ENCODE results near the gene BLACAT1. TPM values are rescaled to one million over a fixed set of nuclear protein-coding genes. Genes with fewer than 3 reads are reported as not detected.

Gene BLACAT1
- total and polyA plus RNA-seq, 2 of the 8 experiments (the other 6 are each of a cell fraction or from before 2014, with no cell fraction given), result 3.5 to 10.5 TPM

- Histone ChIP-seq H3K4me1 (replicated peaks in 1 of 4; ENCODE audit: control insufficient read depth in 3 of 4, insufficient read depth in 4 of 4, low read length in 3 of 4) (peaks cover 10 to 35% (median 21%) of the 10 kb centered on the region in 4 experiments), H2BK5ac (ENCODE audit: low read depth, low read length) (no peak overlapping the region), H2BK15ac (ENCODE audit: low read length) (no peak overlapping the region), H3K9ac (replicated peaks in 1 of 4; ENCODE audit: extremely low read depth in 1 of 4, low read depth in 3 of 4, low read length in 3 of 4) (no peak overlapping the region), H3K9me3 (ENCODE audit: insufficient read depth in 2 of 2, low read depth in 1 of 2, low read length in 1 of 2) (no peaks in the 10 kb centered on the region), H3K18ac (ENCODE audit: extremely low read depth, low read length) (no peak overlapping the region), H3K4me2 (ENCODE audit: insufficient read depth in 1 of 2, low read depth in 2 of 2, low read length in 2 of 2) (no peak overlapping the region), H3K14ac (ENCODE audit: insufficient read length) (no peak overlapping the region), H3K79me2 (ENCODE audit: control insufficient read depth in 1 of 2, insufficient read depth in 2 of 2, low read length in 2 of 2) (no peaks in the 10 kb centered on the region), H3K27me3 (replicated peaks in 1 of 4; ENCODE audit: control insufficient read depth in 3 of 4, extremely low read depth in 1 of 4, insufficient read depth in 3 of 4, low read length in 3 of 4) (no peaks in the 10 kb centered on the region), H3K56ac (replicated peaks; ENCODE audit: insufficient read length, low read depth, low read length) (no peak overlapping the region), H3K36me3 (ENCODE audit: control insufficient read depth in 2 of 4, insufficient read depth in 4 of 4, low read length in 3 of 4) (no peaks in the 10 kb centered on the region), H2AFZ (ENCODE audit: low read length) (no peak overlapping the region), H3K79me1 (ENCODE audit: low read depth, low read length) (no peaks in the 10 kb centered on the region), H2AK5ac (ENCODE audit: low read depth, low read length) (no peak overlapping the region), H3K23me2 (ENCODE audit: low read depth, low read length) (no peaks in the 10 kb centered on the region), H2BK12ac (ENCODE audit: low read depth, low read length) (no peak overlapping the region), H2BK20ac (ENCODE audit: low read length) (no peak overlapping the region), H4K20me1 (replicated peaks in 1 of 2; ENCODE audit: control insufficient read depth in 1 of 2, insufficient read depth in 2 of 2, low read length in 2 of 2) (no peaks in the 10 kb centered on the region), H4K91ac (replicated peaks; ENCODE audit: insufficient read length, low read length) (no peak overlapping the region), H4K5ac (ENCODE audit: insufficient read length, low read depth, low read length) (no peak overlapping the region), H4K8ac (ENCODE audit: extremely low read depth, insufficient read depth, low read length) (no peak overlapping the region), H2BK120ac (replicated peaks; ENCODE audit: low read depth, low read length) (no peak overlapping the region), H3K27ac (ENCODE audit: low read depth, low read length) (no peak overlapping the region), H3K4me3 (ENCODE audit: extremely low read depth in 1 of 4, insufficient read depth in 2 of 4, low read depth in 3 of 4, low read length in 4 of 4) (no peak overlapping the region), H3K23ac (ENCODE audit: insufficient read length) (no peak overlapping the region), H3K4ac (replicated peaks; ENCODE audit: insufficient read length, low read depth, low read length) (no peak overlapping the region)
- FAIRE-seq, result no peak
- ChIA-PET CTCF (ENCODE audit: partially characterized antibody) (interaction anchor here (0.8 to 47.3 kb wide), 6 partner anchors 3 to 100 kb away, joined by 4 to 1626 read pairs (median 534); partner anchors contain the start of genes BLACAT1, CDK18 and LEMD1), POLR2A (ENCODE audit: partially characterized antibody) (interaction anchor here (0.7 to 4.4 kb wide), 3 partner anchors 8 to 28 kb away, joined by 4 to 14 read pairs (median 11); partner anchors contain the start of gene CDK18)
- 80% methylated on average over 1 of the region's 1 CpG; no CpG with 5 or more reads in 1 of the 2 experiments for WGBS, 2 experiments (ENCODE audit: extremely low coverage in 1 of 2, insufficient coverage in 1 of 2, insufficient read length in 1 of 2, insufficient replicate concordance in 2 of 2, low coverage in 1 of 2, low lambda C conversion rate in 2 of 2, missing lambda C conversion rate in 1 of 2)
- no peak for DNase-seq (ENCODE audit: low read depth in 1 of 2, low spot score in 2 of 2)
- no peak for TF ChIP-seq USF2 (IDR thresholded peaks at IDR 0.05; ENCODE audit: low read length)
- TF ChIP-seq EGR1 (IDR thresholded peaks at IDR 0.05; ENCODE audit: borderline replicate concordance, low read depth, low read length), result no peak
- TF ChIP-seq YY1 (IDR thresholded peaks at IDR 0.05; ENCODE audit: low read depth, low read length), result no peak
- TF ChIP-seq KDM4A (IDR thresholded peaks at IDR 0.05; ENCODE audit: low read depth, low read length, severe bottlenecking), result no peak
- TF ChIP-seq MAFK (IDR thresholded peaks at IDR 0.05; ENCODE audit: low read depth, low read length), result no peak
- no peak for TF ChIP-seq RAD21 (IDR thresholded peaks at IDR 0.05 in 1 of 2, conservative IDR thresholded peaks at IDR 0.05 in 1 of 2; ENCODE audit: low read depth in 2 of 2, low read length in 2 of 2)
- no peak for TF ChIP-seq SP4 (IDR thresholded peaks at IDR 0.05; ENCODE audit: low read length)
- TF ChIP-seq RNF2 (IDR thresholded peaks at IDR 0.05; ENCODE audit: borderline replicate concordance, low read depth, low read length, missing control alignments, poor library complexity, severe bottlenecking), result no peak
- TF ChIP-seq NANOG (IDR thresholded peaks at IDR 0.05; ENCODE audit: insufficient read depth, low read depth, low read length, poor library complexity, severe bottlenecking), result no peak
- no peak for TF ChIP-seq EP300 (IDR thresholded peaks at IDR 0.05; ENCODE audit: borderline replicate concordance in 1 of 2, low read depth in 2 of 2, low read length in 2 of 2)
- TF ChIP-seq CBX8 (IDR thresholded peaks at IDR 0.05; ENCODE audit: borderline replicate concordance, low read depth, low read length), result no peak
- TF ChIP-seq SP1 (IDR thresholded peaks at IDR 0.05; ENCODE audit: low read depth, low read length), result no peak
Observed at GRCh38 chr1:205496661-205497060, 40.8 kb upstream of the BLACAT1 start.
